Liver (tissue), 2 donors: ENCODE results near the gene CD33.

Experiments used
- HNF4A ChIP-seq, 2 donors: conservative IDR thresholded peaks; 2 replicates each; pipeline ENCODE4 v1.6.1; 2016; ENCODE audit warnings: antibody characterized with exemption in 2 of 2, mild to moderate bottlenecking in 2 of 2
- HNF4G ChIP-seq: IDR thresholded peaks from 2 replicates; pipeline ENCODE4 v1.6.1; 2016; ENCODE audit warnings: antibody characterized with exemption
- RAD21 ChIP-seq, 2 donors: IDR thresholded peaks; 2 replicates each; pipeline ENCODE4 v1.6.1; 2016; ENCODE audit warnings: antibody characterized with exemption in 2 of 2, mild to moderate bottlenecking in 2 of 2
- REST ChIP-seq: IDR thresholded peaks from 2 replicates; pipeline ENCODE4 v1.6.1; 2016; ENCODE audit warnings: antibody characterized with exemption, mild to moderate bottlenecking
- SP1 ChIP-seq: IDR thresholded peaks from 2 replicates; pipeline ENCODE4 v1.6.1; 2018; ENCODE audit warnings: antibody characterized with exemption, mild to moderate bottlenecking
- TAF1 ChIP-seq: conservative IDR thresholded peaks from 2 replicates; pipeline ENCODE4 v1.6.1; 2016; ENCODE audit warnings: antibody characterized with exemption, mild to moderate bottlenecking
- donor health status: healthy.

GRCh38 chr19:51258165-51259160 lies 33.6 kb downstream of the CD33 start:
- no peak for TF ChIP-seq HNF4A (conservative IDR thresholded peaks at IDR 0.05)
- TF ChIP-seq TAF1: no peak
- no peak for TF ChIP-seq REST
- TF ChIP-seq SP1: no peak
- TF ChIP-seq RAD21 (IDR thresholded peaks at IDR 0.05): no peak
- TF ChIP-seq HNF4G: no peak
